Endothelial cell of umbilical vein (primary cell): ENCODE results near the gene VPS35L.

Experiments used
- CTCF ChIP-seq, 2 donors: IDR thresholded peaks; 1 replicate in 1 of 2; 2 replicates in 1 of 2; pipeline ENCODE4 v1.5.1; 2011; ENCODE audit warnings: low read length in 2 of 2, mild to moderate bottlenecking in 2 of 2, moderate library complexity in 2 of 2, control low read depth in 1 of 2, inconsistent platforms in 1 of 2, low read depth in 1 of 2; ENCODE audit not compliant: insufficient read depth in 1 of 2; ENCODE audit errors: extremely low read depth in 1 of 2
- EZH2 ChIP-seq: IDR thresholded peaks from 2 replicates; pipeline ENCODE4 v1.6.1; 2012; ENCODE audit warnings: borderline replicate concordance, low read depth, mild to moderate bottlenecking, moderate library complexity, low read length, inconsistent platforms; ENCODE audit not compliant: severe bottlenecking
- MAX ChIP-seq: IDR thresholded peaks from 2 replicates; pipeline ENCODE4 v1.6.1; 2011; ENCODE audit not compliant: insufficient read depth, insufficient read length
- MYC ChIP-seq: IDR thresholded peaks from one replicate; pipeline ENCODE4 v1.6.1; 2011; ENCODE audit warnings: mild to moderate bottlenecking, low read depth, low read length
- POLR2A ChIP-seq: IDR thresholded peaks from 2 replicates; pipeline ENCODE4 v1.6.1; 2012; ENCODE audit warnings: low read depth, mild to moderate bottlenecking, control low read depth, low read length
- POLR2AphosphoS5 ChIP-seq: IDR thresholded peaks from 2 replicates; pipeline ENCODE4 v1.6.1; 2012; ENCODE audit warnings: low read depth, mild to moderate bottlenecking, control low read depth, low read length, moderate library complexity; ENCODE audit not compliant: insufficient read depth

GRCh38 chr16:19710191-19710908, 154.8 kb downstream of the VPS35L start:
- TF ChIP-seq CTCF (IDR thresholded peaks at IDR 0.05; ENCODE audit: extremely low read depth in 1 of 2, insufficient read depth in 1 of 2, low read depth in 1 of 2, low read length in 2 of 2) (no peak), POLR2AphosphoS5 (no peak), MAX (no peak), EZH2 (no peak), MYC (no peak), POLR2A (no peak)
